ENCODE data around the gene LRP1B.
"Not testable (repeated sequence)": the region's sequence is repeated elsewhere in the genome, so short reads cannot be mapped to it uniquely, and the experiment has no call there.

The LRP1B gene

DNA sequence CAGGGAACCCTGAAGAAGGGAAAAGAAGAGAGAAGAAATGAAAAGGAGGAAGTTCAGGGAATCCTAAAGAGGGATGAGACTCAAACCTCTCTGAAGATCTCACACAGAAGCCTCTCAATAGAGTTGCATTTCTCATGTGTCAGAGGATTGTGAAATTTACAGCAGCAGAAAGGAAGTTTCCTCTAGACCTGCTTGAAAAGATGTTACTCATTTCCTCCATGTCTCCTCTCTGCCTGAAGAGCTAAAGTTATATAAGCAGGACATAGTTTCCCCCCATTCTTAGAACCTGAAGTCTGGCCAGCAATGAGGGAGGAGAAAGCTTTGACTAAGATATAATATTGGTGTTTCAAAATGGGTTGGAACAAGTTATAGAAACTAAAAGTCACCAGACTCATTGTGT, 1155.6 kb downstream of the LRP1B start:
- no peak for DNase-seq

DNA sequence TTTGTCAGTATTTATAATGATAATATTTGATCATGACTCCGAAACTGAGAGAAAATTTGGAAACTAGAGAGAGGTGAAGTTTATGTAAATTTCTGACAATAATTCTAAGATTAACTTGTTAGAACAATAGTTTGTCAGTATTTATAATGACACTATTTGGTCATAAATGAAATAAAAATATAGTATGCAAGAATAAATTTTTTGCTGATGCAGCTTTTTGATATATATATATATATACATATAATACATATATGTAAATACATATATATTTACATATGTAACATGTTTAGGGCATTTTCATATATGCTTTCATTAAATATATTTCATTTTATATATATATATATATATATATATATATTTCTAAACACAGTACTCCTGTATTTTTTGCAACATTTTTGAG, 1158.1 kb downstream of the LRP1B start:
- DNase-seq, result no peak

GRCh38 chr2:140964324-140964723, 1166.5 kb downstream of the LRP1B start:
- DNase-seq, result not testable (repeated sequence)

GRCh38 chr2:140949932-140950331, 1180.9 kb downstream of the LRP1B start:
- DNase-seq, result no peak

DNA sequence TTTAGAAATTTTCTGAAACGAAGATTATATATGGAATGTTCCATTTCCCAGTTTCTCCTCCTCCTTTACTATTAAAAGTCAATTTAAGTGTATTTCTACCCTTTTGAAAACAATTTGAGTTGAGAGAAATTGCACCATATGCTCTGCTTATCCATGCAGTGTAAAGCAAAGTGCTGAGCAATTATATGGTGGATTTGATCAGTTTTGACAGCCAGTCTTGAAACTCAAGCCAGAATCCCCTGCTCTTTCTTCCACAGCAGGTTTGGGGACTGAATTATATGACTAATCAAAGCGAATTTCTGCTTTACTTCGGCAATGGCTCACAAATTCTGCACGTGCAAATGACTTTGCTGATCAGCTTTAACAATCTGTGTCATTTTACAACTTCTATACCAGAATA, 1183.6 kb downstream of the LRP1B start:
- no peak for DNase-seq

- no peak for DNase-seq
These were observed 1186.9 kb downstream of the LRP1B start for GRCh38 chr2:140943867-140944266.

DNA sequence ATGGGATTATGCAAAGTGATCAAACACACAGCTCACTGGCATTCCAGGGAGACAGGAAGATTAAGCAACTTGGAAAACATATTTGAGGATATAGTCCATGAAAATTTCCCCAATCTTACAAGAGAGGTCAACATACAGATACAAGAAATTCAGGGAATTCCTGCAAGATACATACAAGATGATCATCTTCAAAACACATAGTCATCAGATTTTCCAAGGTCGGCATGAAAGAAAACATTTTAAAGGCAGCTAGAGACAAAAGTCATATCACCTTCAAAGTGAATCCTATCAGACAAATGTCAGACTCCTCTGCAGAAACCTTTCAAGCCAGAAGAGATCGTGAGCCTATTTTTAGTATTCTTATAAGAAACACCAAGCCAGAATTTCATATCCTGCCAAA, 1188.5 kb downstream of the LRP1B start:
- no peak for DNase-seq

DNA sequence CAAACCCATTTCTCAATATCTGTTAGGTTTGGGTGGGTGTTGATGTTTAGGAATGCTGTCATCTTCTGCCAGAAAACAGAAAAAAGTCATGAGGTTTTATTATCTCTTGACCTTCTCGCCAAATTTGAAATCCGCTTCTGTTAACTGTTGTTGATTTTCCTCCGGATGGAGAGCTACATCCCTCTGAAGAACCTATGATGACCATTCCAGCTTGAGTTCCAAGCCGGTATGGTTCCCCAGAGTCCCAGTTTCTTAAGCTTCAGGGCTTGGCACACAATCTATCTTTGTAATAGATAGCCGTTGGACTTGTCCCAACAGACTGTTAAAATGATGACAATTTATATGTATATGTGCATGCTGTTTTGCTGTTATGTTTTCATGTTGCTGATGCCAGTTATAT, 1201.0 kb downstream of the LRP1B start:
- DNase-seq, result no peak

DNA sequence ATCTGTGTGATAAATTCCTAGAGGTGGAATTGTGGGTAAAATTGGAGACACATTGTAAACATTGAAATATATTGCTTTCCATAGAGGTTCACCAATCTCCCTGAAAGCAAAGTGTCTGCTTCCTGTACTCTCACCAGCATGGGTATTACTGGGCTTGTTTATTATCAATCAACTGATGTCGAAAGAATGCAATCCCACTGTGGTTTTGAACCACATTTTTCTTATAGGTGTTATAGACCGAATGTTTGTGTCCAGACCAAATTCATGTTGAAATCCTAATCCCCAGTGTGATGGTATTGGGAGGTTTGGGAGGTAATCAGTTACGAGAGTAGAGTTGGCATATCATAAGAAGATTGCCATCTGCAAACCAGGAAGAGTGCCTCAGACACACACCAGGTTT, 1212.4 kb downstream of the LRP1B start:
- DNase-seq, result no peak

DNA sequence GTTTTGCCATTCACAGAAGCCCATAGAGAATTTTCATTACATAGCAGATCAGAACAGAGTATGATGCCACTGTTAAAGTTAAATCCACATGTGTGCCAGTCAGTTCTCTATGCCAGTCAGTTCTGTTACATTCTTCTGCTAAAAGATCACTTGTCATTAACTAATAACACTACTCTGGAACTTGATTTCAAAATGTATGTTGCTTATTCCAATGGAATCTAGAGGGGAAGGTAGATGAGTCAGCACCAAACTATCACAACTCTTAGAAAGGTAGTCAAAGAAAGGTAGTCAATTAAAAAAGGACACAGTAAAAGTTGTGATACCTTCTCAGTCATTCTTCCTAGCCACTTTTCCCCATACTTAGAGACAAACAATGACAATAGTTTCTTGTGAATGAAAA, 1214.4 kb downstream of the LRP1B start:
- DNase-seq, result no peak

GRCh38 chr2:140910683-140911082, 1220.1 kb downstream of the LRP1B start:
- DNase-seq, result no peak

DNA sequence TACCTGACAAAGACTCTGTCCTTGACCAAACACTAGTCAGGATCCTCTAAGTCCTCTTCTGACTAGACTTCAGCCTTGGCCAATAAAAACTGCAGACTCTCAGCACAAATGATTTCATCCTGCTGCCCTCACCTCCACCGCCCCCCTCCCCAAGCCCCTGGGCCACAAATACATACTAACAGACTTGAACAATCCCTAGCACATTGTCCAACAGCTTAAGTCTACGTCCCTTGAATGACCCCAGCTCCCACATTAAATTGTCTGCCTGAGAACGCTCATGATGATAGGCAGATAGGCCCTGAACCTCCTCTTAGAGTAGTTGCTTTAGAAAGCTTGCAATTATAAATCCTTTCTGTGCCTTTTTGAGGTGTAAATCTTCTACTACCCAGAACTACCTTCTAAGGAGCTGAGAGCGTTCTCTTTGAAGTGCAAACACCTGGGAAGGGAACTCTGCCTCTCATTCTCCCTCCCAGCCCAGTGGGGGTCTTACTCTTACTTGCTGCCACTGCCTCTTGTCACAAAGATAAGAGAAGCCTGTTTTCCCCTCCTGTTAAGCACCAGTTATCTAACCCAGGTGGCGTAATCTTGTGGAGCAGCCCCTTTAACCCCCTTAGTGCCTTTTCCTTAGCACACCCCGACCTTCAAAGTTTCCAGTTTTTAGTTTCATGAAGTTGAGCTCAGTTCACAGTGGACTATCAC, 1225.6 kb downstream of the LRP1B start:
- no peak for DNase-seq

DNA sequence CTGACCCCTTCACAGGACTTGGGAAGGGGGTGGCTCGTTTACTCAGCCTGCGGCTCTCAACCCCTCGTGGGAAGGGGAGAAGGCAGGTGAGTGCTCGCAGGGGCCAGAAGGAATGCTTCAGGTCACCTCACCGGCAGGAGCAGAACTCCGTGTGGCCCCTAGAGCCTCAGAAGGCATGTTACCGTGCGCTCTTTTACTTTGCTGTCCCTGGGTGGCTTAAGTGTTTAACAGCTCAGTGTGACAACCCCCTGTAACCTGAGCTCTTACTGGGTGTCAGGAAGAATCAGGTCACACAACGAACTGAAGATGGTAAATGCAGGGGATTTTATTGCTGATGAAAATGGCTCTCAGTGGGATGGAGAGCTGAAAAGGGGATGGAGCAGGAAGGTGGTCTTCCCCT, 1235.4 kb downstream of the LRP1B start:
- no peak for DNase-seq

GRCh38 chr2:140893685-140894084, 1237.1 kb downstream of the LRP1B start:
- DNase-seq, result no peak

- no peak for DNase-seq
These were observed 1237.7 kb downstream of the LRP1B start for GRCh38 chr2:140892911-140893637.

- DNase-seq, result no peak
These were observed 1238.4 kb downstream of the LRP1B start for GRCh38 chr2:140892436-140892835.

DNA sequence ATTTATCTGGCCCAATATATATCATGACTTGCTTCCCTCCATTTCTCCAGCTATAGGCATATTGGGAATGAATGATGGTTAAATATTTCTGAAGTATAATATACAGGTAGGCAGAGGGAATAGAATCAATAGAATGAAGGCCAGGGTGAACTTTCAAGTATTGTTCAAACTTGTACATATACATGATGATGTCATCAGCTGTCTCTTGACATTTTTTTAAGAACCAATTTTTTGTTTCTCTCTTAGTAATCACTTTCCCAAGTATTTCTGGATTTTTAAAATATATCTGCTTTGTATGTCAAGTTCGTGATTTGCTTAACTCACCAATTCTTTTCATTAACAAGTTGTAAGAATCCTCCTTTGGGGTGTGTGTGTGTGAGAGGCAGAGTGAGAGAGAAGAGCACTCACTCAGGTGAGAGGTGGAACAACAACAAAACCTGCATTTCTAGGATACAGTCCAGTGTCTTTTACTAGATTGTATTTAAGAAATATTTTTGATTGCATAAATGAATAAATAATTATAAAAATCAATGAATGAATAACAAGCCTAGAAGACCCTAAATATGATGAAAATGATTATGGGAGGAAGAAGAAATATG, 1239.1 kb downstream of the LRP1B start:
- no peak for DNase-seq

DNA sequence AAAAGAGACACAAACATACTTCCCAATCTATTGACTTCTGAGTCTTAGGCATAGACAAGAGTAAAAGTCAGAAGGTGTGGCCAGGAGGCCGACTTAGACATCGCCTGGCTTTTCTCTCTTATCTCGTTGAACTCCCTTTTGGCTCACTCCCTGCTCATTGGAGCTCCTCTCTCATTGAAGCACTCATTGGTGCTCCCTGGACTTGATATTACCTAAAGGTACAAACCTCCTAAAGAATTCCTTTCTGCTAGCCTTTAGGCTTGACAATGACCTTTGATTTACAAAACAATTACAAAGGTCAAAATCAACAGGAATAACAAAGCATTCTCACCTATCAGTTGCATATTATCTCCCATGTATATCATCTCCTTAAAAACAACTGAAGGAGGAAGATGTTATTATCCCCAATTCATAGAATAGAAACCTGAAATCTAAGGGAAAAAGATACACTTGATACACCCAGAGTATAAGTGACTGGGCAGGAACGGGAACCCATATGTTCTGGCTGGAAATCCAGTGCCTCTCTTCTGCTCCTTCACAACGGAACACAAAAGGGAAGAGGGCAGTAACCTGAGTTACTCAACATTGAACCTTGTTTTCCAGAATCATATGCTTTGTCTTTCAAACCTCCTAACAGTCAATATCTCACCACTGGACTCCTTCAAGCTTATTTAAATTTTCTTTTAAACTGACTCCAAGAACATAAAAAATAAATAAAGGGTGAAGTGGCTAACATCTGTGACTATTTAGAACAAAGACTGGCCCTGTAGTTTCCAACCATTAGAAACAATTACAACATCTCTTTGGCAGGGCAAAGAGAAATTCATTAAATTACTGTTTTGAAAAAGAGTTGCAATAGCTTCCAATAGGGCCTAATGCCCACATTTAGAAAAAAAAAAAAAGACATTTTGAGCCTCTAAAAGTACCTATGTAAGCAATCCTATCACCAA, 1247.9 kb downstream of the LRP1B start:
- DNase-seq, result no peak

DNA sequence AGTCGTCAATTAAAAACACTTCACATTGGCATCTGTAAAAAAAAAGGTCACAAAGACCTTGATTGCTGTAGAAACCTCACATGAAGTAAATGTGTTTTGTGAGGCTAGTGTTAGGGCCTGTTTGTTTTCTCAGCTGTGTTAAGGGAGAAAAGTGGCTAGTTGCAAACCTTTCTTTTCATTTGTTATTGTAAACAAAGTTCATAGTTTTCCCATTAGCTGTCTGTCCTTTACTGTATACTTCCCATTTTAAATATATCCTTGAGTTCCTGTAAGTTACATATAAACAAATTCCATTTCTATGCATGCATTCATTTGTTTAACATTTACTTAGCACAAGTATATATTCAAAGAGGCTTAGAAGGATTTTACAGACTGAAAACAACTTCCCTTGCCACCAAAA, 1250.2 kb downstream of the LRP1B start:
- no peak for DNase-seq

GRCh38 chr2:140876015-140876414, 1254.8 kb downstream of the LRP1B start:
- no peak for DNase-seq

DNA sequence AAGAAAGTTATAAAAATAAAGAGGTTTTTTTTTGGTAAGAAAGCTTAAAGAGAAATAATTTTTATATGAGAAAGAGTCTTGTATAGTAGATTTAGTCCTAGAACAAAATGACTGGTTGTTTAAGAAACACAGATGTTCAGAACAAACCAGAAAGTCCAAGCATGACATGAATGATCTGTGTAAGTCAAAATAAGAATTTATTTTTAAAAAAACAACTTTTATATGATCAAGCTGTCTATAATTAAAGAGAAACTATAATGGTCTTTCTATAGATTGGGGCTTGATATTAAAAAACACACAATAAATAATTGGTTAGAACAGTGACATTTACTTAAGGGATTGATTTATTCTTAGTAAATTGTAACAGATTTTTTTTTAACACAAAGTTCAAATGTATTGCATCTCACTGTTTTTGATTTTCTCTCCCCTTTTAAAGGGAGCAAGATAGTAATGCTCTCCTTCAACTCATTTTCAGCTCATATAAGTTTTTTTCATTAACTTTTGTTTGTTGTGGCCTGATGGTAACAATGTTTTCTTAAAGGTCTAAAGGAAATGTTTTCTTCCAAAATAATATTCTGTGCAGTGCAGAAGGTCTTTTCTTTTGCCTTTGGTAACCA, 1256.8 kb downstream of the LRP1B start:
- no peak for DNase-seq

GRCh38 chr2:140869925-140870324, 1260.9 kb downstream of the LRP1B start:
- DNase-seq, result no peak

GRCh38 chr2:140869107-140869506, 1261.7 kb downstream of the LRP1B start:
- no peak for DNase-seq
